Activated CD4-positive, alpha-beta T cell treated with anti-CD3 and anti-CD28 coated beads, Interleukin-2, Interleukin-6, amounts not matched to agents 100 ng/mL and 50 ng/mL, durations not matched to agents 16 hours and 8 hours (primary cell): Measurements from ENCODE around the gene FOXA1.

Experiments used
- DNase-seq: peaks from one replicate; pipeline ENCODE4 v3.0.0-alpha.2; 2020

Gene FOXA1

GRCh38 chr14:37594971-37595808 lies at the start of gene FOXA1, which contains the start of gene TTC6:
FOXA1 (minus strand) TSS chr14:37595249; CDS start chr14:37594972, 277 bp downstream.
TTC6 (plus strand) TSS chr14:37595629; CDS start chr14:37622065, 26,436 bp downstream.
- DNase-seq = no peak

- DNase-seq = no peak
Measured at GRCh38 chr14:37643701-37644100, 48.7 kb upstream of the FOXA1 start.

- no peak for DNase-seq
Measured at GRCh38 chr14:37642125-37642524, 47.1 kb upstream of the FOXA1 start.

- DNase-seq = no peak
Measured at GRCh38 chr14:37641117-37641516, 46.1 kb upstream of the FOXA1 start.

GRCh38 chr14:37638599-37638998 lies 43.5 kb upstream of the FOXA1 start:
- no peak for DNase-seq

GRCh38 chr14:37637341-37637740 lies 42.3 kb upstream of the FOXA1 start:
- DNase-seq = no peak

- DNase-seq = no peak
Measured at GRCh38 chr14:37625597-37626595, 30.8 kb upstream of the FOXA1 start.

- no peak for DNase-seq
Measured at GRCh38 chr14:37623971-37624370, 28.9 kb upstream of the FOXA1 start.

- DNase-seq = no peak
Measured at GRCh38 chr14:37623426-37623951, 28.4 kb upstream of the FOXA1 start.

- no peak for DNase-seq
Measured at GRCh38 chr14:37622231-37622923, 27.3 kb upstream of the FOXA1 start.

GRCh38 chr14:37620856-37621255 lies 25.8 kb upstream of the FOXA1 start:
- no peak for DNase-seq

GRCh38 chr14:37618498-37619028 lies 23.5 kb upstream of the FOXA1 start:
- no peak for DNase-seq

- DNase-seq = no peak
Measured at GRCh38 chr14:37617864-37618365, 22.9 kb upstream of the FOXA1 start.

- no peak for DNase-seq
Measured at GRCh38 chr14:37616853-37617252, 21.8 kb upstream of the FOXA1 start.

- no peak for DNase-seq
Measured at GRCh38 chr14:37615582-37616289, 20.7 kb upstream of the FOXA1 start.

GRCh38 chr14:37610945-37611523 lies 16.0 kb upstream of the FOXA1 start:
- DNase-seq = no peak

GRCh38 chr14:37608649-37609048 lies 13.6 kb upstream of the FOXA1 start:
- no peak for DNase-seq

- DNase-seq = no peak
Measured at GRCh38 chr14:37606678-37607077, 11.6 kb upstream of the FOXA1 start.

GRCh38 chr14:37603688-37604251 lies 8.7 kb upstream of the FOXA1 start:
- DNase-seq = no peak

- no peak for DNase-seq
Measured at GRCh38 chr14:37602605-37603453, 7.8 kb upstream of the FOXA1 start.
